ENCODE measurements around the gene DUXB.

The DUXB gene

DNA sequence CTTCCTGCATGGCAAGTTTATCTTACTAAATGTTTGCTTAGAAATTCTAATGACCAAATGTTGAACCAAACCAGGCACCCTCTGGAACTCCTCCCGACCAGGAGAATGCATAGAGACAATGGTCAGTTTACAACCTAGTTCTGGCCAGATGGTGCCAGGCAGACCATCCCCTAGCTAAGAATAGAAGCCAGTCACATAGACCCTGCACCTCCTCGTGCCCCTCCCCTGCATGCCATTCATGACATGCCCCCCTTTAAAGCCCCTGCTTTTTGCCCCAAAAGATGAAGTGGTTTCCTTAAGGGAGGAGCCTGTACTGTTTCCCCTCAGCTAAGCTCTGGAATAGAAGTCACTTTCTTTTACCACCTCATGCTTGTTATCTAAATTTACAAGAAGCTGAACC is 31.6 kb upstream of the DUXB start:
- TF ChIP-seq CTCF (IDR thresholded peaks at IDR 0.05; ENCODE audit: extremely low read depth, missing control alignments): no peak
- no peak for DNase-seq (ENCODE audit: low spot score)

DNA sequence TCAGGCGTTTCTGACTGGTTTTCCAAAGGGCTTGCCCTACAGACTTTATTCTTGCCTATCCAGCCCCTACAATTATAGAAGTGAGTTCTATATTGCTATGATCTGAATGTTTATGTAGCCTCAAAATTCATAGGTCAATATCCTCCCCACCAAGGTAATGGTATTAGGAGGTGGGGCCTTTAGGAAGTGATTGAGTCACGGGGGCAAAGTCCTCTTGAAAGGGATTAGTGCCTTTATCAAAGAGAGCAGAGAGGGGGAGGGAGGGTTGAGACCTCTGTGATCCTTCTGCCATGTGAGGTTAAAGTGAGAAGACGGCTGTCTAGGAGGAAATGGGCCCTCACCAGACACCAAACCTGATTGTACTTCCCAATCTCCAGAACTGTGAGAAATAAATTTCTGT is 26.0 kb upstream of the DUXB start:
- DNase-seq (ENCODE audit: low spot score): no peak
- TF ChIP-seq CTCF (IDR thresholded peaks at IDR 0.05; ENCODE audit: extremely low read depth, missing control alignments): no peak

DNA sequence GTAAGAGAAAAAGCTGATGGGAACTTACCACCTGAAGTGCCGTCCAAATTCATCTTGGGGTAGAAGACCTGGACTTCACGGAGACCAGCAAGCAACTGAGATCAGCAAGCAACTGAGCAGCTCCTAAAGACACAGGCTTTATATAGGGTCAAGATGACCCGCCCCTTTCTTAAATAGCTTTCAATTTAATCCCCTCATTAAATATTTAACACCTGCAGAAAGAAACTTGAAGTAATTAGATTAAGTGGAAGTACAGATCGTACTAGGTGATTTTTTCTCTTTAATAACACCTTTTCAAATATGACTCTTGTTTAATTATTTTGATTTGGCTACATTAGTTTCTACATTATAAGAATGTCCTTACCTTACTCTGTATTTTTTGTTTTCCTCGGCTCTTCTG is 25.1 kb upstream of the DUXB start, which contains the start of gene CPHXL:
TSS of gene CPHXL (minus strand) at position 101 of the 400 bp plus-strand sequence. CDS start at position 53, 48 bp downstream.
- no peak for TF ChIP-seq CTCF (IDR thresholded peaks at IDR 0.05; ENCODE audit: extremely low read depth, missing control alignments)
- DNase-seq (ENCODE audit: low spot score): no peak

DNA sequence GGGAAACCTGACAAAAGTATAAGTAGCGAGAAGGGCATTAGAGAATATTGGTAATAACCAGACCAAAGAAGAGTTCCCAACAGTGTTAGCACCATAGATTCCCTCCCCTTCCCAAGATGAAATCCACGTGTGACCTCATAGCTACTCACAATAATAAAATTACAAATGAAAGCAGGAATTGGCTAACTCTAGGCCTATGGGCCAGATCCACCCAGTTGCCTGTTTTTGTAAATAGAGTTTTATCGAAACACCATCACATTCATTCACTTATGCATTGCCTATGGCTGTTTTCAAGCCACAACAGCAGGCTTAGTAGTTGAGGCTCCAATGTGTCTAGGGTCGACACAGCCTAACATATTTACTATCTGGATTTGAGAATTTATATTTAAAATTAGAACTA is 17.2 kb upstream of the DUXB start:
- TF ChIP-seq CTCF (IDR thresholded peaks at IDR 0.05; ENCODE audit: extremely low read depth, missing control alignments): no peak
- DNase-seq (ENCODE audit: low spot score): no peak

- no peak for TF ChIP-seq CTCF (IDR thresholded peaks at IDR 0.05; ENCODE audit: extremely low read depth, missing control alignments)
- no peak for DNase-seq (ENCODE audit: low spot score)
Measured at GRCh38 chr16:75714661-75715060, 13.4 kb upstream of the DUXB start.

DNA sequence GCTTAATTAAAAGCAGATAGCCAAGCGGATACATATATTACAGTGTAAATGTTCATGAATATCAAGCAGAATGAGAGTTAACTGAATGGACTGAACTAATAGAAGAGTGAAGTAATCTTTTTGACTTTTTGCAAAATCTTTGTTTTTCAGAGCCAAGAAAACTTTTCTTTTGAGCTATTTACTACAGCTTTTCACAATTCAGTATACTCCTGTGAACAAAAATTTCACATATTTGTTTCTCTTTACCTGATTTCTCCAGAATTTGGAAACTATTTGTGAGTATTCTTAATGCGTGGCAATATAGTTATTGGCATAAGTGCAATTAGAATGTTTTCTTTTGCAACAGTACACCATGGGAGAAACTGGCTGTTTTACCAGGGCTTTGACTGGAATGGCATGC is 9.1 kb upstream of the DUXB start:
- DNase-seq (ENCODE audit: low spot score): no peak
- TF ChIP-seq CTCF (IDR thresholded peaks at IDR 0.05; ENCODE audit: extremely low read depth, missing control alignments): no peak

GRCh38 chr16:75703306-75703705 is 2.0 kb upstream of the DUXB start:
- no peak for DNase-seq (ENCODE audit: low spot score)
- TF ChIP-seq CTCF (IDR thresholded peaks at IDR 0.05; ENCODE audit: extremely low read depth, missing control alignments): no peak
